Measurements from ENCODE around the gene YPEL1. TPM values are rescaled to one million over a fixed set of nuclear protein-coding genes. Genes with fewer than 3 reads are reported as not detected.

The YPEL1 gene
- total and polyA plus RNA-seq, 2 of the 8 experiments (the other 6 are each of a cell fraction or from before 2014, with no cell fraction given) = 6.0 to 6.7 TPM

DNA sequence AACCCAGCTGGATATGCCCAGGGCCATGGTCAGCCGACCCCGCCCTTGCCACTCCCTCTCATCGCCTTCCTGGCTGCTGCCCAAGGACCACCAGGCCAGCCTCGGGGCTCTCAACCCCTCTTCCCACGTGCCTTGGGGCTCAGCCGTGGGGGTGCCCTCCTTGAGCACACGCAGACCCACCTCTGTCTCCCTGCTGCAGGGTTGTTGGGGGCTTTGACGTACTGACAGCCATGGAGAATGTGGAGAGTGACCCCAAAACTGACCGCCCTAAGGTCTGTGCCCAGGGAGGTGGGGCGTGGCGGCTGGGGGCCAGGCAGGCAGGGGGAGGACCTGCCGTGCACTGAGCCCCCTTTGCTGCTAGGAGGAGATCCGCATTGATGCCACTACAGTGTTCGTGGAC lies 41.2 kb downstream of the YPEL1 start:
- H3K4me2 ChIP-seq (ENCODE audit: insufficient read depth in 1 of 2, low read depth in 2 of 2, low read length in 2 of 2) = no peak overlapping the region
- 96% methylated on average over 9 of the region's 14 CpGs; no CpG with 5 or more reads in 1 of the 2 experiments for WGBS, 2 experiments (ENCODE audit: extremely low coverage in 1 of 2, insufficient coverage in 1 of 2, insufficient read length in 1 of 2, insufficient replicate concordance in 2 of 2, low coverage in 1 of 2, low lambda C conversion rate in 2 of 2, missing lambda C conversion rate in 1 of 2)
- no peak overlapping the region for H2BK15ac ChIP-seq (ENCODE audit: low read length)
- H3K9me3 ChIP-seq (ENCODE audit: insufficient read depth in 2 of 2, low read depth in 1 of 2, low read length in 1 of 2) = no peaks in the 10 kb centered on the region
- H2BK12ac ChIP-seq (ENCODE audit: low read depth, low read length) = no peak overlapping the region
- H3K36me3 ChIP-seq (ENCODE audit: control insufficient read depth in 2 of 4, insufficient read depth in 4 of 4, low read length in 3 of 4) = peaks cover 4 to 11% (median 7%) of the 10 kb centered on the region in 4 experiments; a peak in 5 of 8 replicates
- H2BK20ac ChIP-seq (ENCODE audit: low read length) = no peak overlapping the region
- H3K4me1 ChIP-seq (replicated peaks in 1 of 4; ENCODE audit: control insufficient read depth in 3 of 4, insufficient read depth in 4 of 4, low read length in 3 of 4) = no peaks in the 10 kb centered on the region
- H2AFZ ChIP-seq (ENCODE audit: low read length) = no peak overlapping the region
- no peaks in the 10 kb centered on the region for H3K79me1 ChIP-seq (ENCODE audit: low read depth, low read length)
- H4K5ac ChIP-seq (ENCODE audit: insufficient read length, low read depth, low read length) = no peak overlapping the region
- H3K27me3 ChIP-seq (replicated peaks in 1 of 4; ENCODE audit: control insufficient read depth in 3 of 4, extremely low read depth in 1 of 4, insufficient read depth in 3 of 4, low read length in 3 of 4) = no peaks in the 10 kb centered on the region
- no peak overlapping the region for H3K14ac ChIP-seq (ENCODE audit: insufficient read length)
- no peak overlapping the region for H3K56ac ChIP-seq (replicated peaks; ENCODE audit: insufficient read length, low read depth, low read length)
- H3K79me2 ChIP-seq (ENCODE audit: control insufficient read depth in 1 of 2, insufficient read depth in 2 of 2, low read length in 2 of 2) = no peaks in the 10 kb centered on the region
- H3K23me2 ChIP-seq (ENCODE audit: low read depth, low read length) = peaks cover 4% of the 10 kb centered on the region; the same call in 1 of the 2 replicates
- no peak overlapping the region for H3K23ac ChIP-seq (ENCODE audit: insufficient read length)
- peaks cover 1 to 5% of the 10 kb centered on the region in 2 experiments for H4K20me1 ChIP-seq (replicated peaks in 1 of 2; ENCODE audit: control insufficient read depth in 1 of 2, insufficient read depth in 2 of 2, low read length in 2 of 2)
- ChIA-PET POLR2A (ENCODE audit: partially characterized antibody) (interaction anchor here (1.4 to 2.1 kb wide), 3 partner anchors 14 to 41 kb away, joined by 4 read pairs; partner anchors contain the start of gene YPEL1), CTCF (ENCODE audit: partially characterized antibody) (no interaction called here)
- no peak overlapping the region for H3K4me3 ChIP-seq (ENCODE audit: extremely low read depth in 1 of 4, insufficient read depth in 2 of 4, low read depth in 3 of 4, low read length in 4 of 4)
- no peak overlapping the region for H3K27ac ChIP-seq (ENCODE audit: low read depth, low read length)
- DNase-seq (ENCODE audit: low read depth in 1 of 2, low spot score in 2 of 2) = no peak
- H3K18ac ChIP-seq (ENCODE audit: extremely low read depth, low read length) = no peak overlapping the region
- H4K91ac ChIP-seq (replicated peaks; ENCODE audit: insufficient read length, low read length) = no peak overlapping the region
- H3K9ac ChIP-seq (replicated peaks in 1 of 4; ENCODE audit: extremely low read depth in 1 of 4, low read depth in 3 of 4, low read length in 3 of 4) = no peak overlapping the region
- H2BK5ac ChIP-seq (ENCODE audit: low read depth, low read length) = no peak overlapping the region
- no peak overlapping the region for H2AK5ac ChIP-seq (ENCODE audit: low read depth, low read length)
- H4K8ac ChIP-seq (ENCODE audit: extremely low read depth, insufficient read depth, low read length) = no peak overlapping the region
- no peak for FAIRE-seq
- H2BK120ac ChIP-seq (replicated peaks; ENCODE audit: low read depth, low read length) = no peak overlapping the region
- H3K4ac ChIP-seq (replicated peaks; ENCODE audit: insufficient read length, low read depth, low read length) = no peak overlapping the region
- TF ChIP-seq TAF1 (IDR thresholded peaks at IDR 0.05; ENCODE audit: low read depth, low read length) = no peak
- peak; percentile 15; the same call in 1 of the 2 replicates for TF ChIP-seq POLR2AphosphoS5 (IDR thresholded peaks at IDR 0.05; ENCODE audit: low read depth, low read length)

All from H1 (cell line).